ENCODE measurements around the gene ROBO2. TPM values are rescaled to one million over a fixed set of nuclear protein-coding genes. Genes with fewer than 3 reads are reported as not detected.

The ROBO2 gene
- total and polyA plus RNA-seq, 10 of the 15 experiments (the other 5 are each of a cell fraction or from before 2014, with no cell fraction given) = 0.22 to 2.5 (median 0.81) TPM

- no TSS peak for BruUV-seq (replicated peaks)
- H3K27me3 ChIP-seq (replicated peaks in 1 of 2; ENCODE audit: control insufficient read depth in 2 of 2, insufficient read depth in 2 of 2, low read length in 1 of 2) = no peaks in the 10 kb centered on the region
- ChIA-PET CTCF (interaction anchor here (1.5 kb wide), 1 partner anchor 8 kb away, joined by 8 read pairs; no protein-coding TSS in a partner anchor), RAD21 (ENCODE audit: unreplicated experiment) (interaction anchor here (1.0 kb wide), 1 partner anchor 9 kb away, joined by 4 read pairs; no protein-coding TSS in a partner anchor), POLR2A (no interaction called here), SMC1A (ENCODE audit: uncharacterized antibody, unreplicated experiment) (no interaction called here)
- no peak overlapping the region for H2AFZ ChIP-seq (ENCODE audit: control insufficient read depth, low read depth, low read length)
- WGBS (ENCODE audit: insufficient coverage, insufficient replicate concordance, low lambda C conversion rate, missing lambda C conversion rate) = 25% methylated on average over 2 of the region's 2 CpGs
- no peak for TF ChIP-seq HDGF (IDR thresholded peaks at IDR 0.05)
- TF ChIP-seq BCL3 (IDR thresholded peaks at IDR 0.05; ENCODE audit: borderline replicate concordance, insufficient read depth, low read depth, low read length, poor library complexity, severe bottlenecking) = no peak
- TF ChIP-seq SREBF2 (IDR thresholded peaks at IDR 0.05; ENCODE audit: low read length) = no peak
- TF ChIP-seq RBBP5 (conservative IDR thresholded peaks at IDR 0.05) = no peak
- no peak for TF ChIP-seq SP1 (IDR thresholded peaks at IDR 0.05; ENCODE audit: low read depth, low read length)
- TF ChIP-seq SKIL (IDR thresholded peaks at IDR 0.05; ENCODE audit: low read depth, poor library complexity, severe bottlenecking) = no peak
- TF ChIP-seq DPF2 (IDR thresholded peaks at IDR 0.05) = no peak
- no peak for TF ChIP-seq SIX5 (IDR thresholded peaks at IDR 0.05; ENCODE audit: low read depth, low read length, severe bottlenecking)
- TF ChIP-seq NRF1 (conservative IDR thresholded peaks at IDR 0.05; ENCODE audit: low read depth, low read length) = no peak
- no peak for TF ChIP-seq ETV6 (conservative IDR thresholded peaks at IDR 0.05 in 1 of 2, IDR thresholded peaks at IDR 0.05 in 1 of 2; ENCODE audit: borderline replicate concordance in 1 of 2, low read depth in 1 of 2)
- no peak for TF ChIP-seq NFXL1 (IDR thresholded peaks at IDR 0.05; ENCODE audit: borderline replicate concordance)
- TF ChIP-seq CTCF (IDR thresholded peaks at IDR 0.05 in 2 of 3, conservative IDR thresholded peaks at IDR 0.05 in 1 of 3; ENCODE audit: control insufficient read depth in 2 of 3, extremely low read depth in 1 of 3, insufficient read depth in 1 of 3, low read depth in 3 of 3, low read length in 3 of 3) = no peak
- H3K79me2 ChIP-seq (ENCODE audit: control insufficient read depth, insufficient read depth, low read length) = no peaks in the 10 kb centered on the region
- H4K20me1 ChIP-seq (ENCODE audit: control insufficient read depth, insufficient read depth) = no peaks in the 10 kb centered on the region
- FAIRE-seq (no peak), ATAC-seq (no peak), DNase-seq (ENCODE audit: low read depth, low spot score) (no peak)
- in situ Hi-C loops (cut with MboI) (no loop called here), intact Hi-C loops (cut with micrococcal nuclease; ENCODE audit: unreplicated experiment) (no loop called here)
- no peak overlapping the region for H3K4me2 ChIP-seq (ENCODE audit: control insufficient read depth, insufficient read depth)
- H3K9ac ChIP-seq (ENCODE audit: control insufficient read depth, insufficient read depth, low read length) = no peak overlapping the region
- H3K27ac ChIP-seq (ENCODE audit: control insufficient read depth, insufficient read depth) = no peak overlapping the region
- no peaks in the 10 kb centered on the region for H3K4me1 ChIP-seq (ENCODE audit: control insufficient read depth, insufficient read depth, low read length)
- H3K36me3 ChIP-seq (ENCODE audit: control insufficient read depth in 2 of 2, insufficient read depth in 2 of 2, low read length in 1 of 2) = no peaks in the 10 kb centered on the region
- H3K4me3 ChIP-seq = no peak overlapping the region
- H3K9me3 ChIP-seq (replicated peaks; ENCODE audit: control insufficient read depth, insufficient read depth, low read length) = no peaks in the 10 kb centered on the region
Measured at GRCh38 chr3:77149382-77149781, 109.5 kb downstream of the ROBO2 start.

Measured in GM12878 (cell line).